NCI-H526 (cell line): ENCODE results near the gene TPD52L2.
"Not testable (repeated sequence)": the region's sequence is repeated elsewhere in the genome, so short reads cannot be mapped to it uniquely, and the experiment has no call there.

Experiments used
- DNase-seq, 2 experiments: peaks; one replicate each; lab custom pipeline; 2025; lab: John Stamatoyannopoulos, UW

Gene TPD52L2

DNA sequence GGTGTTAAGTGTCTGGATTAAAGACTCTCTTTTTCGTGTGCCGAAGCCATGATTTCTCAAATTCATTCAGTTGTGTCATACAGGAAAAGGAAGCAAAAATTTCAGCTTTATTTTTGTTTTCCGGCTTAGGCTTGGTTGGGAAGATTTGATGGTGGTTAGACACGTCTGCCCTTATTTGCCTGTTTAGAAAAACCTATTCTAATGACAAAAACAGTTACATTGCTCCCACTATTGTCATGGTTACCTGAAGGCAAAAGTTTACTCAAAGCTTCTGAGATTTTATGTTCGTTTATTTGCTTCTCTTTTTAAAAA is 30.8 kb downstream of the TPD52L2 start:
- no peak for DNase-seq

DNA sequence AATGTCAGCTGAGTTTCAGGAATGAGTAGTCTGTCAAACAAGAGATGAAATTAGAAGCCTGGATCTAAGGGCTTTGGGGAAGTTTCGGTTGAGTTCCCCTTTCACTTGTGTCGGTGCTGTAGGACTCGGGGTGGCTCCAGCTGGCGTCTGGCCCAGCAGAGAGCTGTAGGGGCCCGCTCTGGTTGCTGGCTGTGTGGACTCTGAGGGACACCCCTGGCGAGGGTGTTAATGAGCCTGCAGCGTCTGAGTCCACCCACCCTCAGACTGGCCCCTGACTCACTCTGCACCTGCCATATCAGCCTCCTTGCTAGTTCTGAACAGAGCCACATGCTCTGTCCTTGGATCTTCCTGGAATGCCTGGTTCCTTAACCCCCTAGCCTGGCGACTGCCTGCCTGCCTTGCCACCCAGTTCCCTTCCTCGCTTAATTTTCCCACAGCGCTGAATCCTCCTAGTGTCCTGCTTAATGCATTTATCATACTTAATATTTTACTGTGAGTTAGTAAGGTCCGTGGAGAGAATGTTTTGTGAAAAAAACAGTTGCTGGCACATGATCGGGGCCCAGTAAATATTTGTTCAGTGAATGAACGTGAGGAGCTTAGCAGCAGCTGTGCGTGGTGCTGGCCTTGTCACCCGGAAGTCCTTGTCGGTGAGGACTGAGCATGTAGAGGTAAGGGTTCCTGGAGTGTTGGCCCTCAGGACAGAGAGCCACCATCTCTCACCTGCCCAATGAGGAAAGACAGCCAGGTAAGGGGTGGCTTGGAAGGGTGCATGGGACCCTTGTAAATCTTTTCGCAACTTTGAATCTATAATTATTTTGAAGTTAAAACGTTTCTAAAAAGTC is 31.4 kb downstream of the TPD52L2 start:
- peak in 1 of 2 experiments; percentile 49 for DNase-seq

DNA sequence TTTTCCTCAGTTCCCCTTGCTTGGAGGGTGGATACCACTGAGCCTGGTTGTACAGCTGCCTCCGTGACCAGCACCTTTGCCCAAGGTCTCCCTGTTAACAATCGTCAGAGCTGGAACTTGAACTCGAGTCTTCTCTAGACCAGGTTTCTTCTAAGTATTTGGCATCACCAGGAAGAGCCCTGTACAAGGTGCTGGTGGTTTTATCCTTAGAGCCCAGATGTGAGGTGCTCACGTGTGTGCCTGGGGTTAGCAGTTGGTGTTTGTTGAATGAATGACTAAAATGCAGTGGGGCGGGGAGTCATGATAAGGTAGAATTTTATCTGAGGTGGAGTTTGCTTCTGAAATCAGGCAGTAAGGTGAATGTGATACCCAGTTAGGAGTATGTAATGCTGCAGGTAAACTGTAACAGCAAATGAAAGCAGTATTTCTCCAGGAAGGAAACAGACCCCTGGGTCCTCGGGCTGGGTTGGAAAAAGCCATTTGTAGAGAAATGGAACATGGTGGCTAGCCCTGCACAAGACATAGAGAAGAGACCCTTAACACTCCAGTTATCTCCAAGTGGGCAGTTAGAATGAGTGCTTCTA is 33.0 kb downstream of the TPD52L2 start:
- no peak for DNase-seq

DNA sequence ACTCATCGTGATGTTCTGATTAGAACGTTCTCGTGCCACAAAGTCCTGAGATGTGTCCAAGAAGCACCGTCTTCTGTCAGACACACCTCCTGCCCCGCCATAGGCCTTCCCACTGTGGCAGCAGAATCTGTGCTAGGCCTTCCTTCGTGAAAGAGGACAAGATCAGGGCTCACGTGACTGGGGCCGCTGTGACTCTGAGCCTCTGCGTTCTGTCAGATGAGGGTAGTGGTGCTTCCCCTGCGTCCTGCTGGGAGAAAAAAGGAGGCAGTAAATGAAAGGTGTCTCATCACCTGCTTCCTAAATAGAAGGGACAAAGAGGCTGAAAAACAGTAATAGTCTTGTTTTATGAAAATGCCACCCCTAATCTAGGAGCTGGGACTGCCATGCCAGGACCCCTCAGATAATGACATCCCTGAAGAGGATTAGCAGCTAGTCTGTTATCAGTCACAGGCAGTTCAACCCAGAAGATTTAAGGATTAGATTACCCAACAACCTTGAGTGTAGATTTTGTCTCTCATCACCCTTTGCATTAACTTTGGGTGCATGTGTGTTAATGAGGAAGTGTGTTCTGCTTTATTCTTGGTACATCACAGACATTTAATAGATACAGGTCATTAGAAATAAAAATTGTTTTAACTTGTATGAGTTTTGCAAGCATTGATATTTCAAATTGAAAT is 34.0 kb downstream of the TPD52L2 start:
- DNase-seq: no peak

DNA sequence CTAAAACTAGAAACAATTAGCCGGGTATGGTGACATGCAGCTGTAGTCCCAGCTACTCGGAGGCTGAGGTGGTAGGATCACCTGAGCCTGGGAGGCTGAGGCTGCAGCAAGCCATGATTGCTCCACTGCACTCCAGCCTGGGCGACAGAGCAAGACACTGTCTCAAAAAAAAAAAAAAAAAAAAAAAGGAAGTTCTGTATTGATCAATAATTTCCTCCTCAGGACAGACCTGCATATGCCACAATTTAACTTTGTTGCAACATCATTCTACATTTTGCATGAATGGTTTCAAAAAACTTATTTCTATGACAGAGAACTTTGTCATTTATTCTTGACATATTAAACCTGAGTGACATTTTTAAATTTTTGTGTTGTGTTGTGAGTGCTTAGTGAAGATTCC is 35.3 kb downstream of the TPD52L2 start:
- DNase-seq: no peak

DNA sequence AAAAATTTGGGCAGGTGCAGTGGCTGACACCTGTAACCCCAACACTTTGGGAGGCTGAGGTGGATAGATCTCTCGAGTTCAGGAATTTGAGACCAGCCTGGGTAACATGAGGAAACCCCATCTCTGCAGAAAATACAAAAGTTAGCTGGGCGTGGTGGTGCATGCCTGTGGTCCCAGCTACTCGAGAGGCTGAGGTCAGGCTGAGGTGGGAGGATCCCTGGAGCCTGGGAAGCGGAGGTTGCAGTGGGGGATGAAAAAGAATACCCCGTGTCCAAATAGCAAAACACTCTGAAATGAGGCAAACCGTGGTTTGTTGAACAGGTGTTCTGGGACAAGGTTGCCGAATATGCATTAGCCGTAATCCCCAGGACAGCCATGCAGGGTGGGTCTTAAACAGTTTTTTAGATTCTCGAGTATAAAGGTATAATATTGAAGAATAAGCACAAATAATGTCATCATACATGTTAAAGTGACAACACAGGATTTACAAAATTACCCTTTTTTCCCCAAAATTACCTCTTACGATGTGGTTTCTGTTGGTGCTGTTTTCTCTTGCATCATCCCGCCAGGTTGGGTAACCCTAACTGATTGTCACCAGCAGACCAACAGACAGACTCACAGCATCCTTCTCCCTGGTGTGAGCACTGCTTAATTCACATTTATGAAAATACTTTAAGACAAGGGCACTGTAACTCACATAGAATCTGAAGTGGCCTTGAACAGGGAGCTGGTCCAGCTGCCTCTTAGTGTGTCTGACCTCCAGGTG is 38.9 kb downstream of the TPD52L2 start:
- DNase-seq: no peak

DNA sequence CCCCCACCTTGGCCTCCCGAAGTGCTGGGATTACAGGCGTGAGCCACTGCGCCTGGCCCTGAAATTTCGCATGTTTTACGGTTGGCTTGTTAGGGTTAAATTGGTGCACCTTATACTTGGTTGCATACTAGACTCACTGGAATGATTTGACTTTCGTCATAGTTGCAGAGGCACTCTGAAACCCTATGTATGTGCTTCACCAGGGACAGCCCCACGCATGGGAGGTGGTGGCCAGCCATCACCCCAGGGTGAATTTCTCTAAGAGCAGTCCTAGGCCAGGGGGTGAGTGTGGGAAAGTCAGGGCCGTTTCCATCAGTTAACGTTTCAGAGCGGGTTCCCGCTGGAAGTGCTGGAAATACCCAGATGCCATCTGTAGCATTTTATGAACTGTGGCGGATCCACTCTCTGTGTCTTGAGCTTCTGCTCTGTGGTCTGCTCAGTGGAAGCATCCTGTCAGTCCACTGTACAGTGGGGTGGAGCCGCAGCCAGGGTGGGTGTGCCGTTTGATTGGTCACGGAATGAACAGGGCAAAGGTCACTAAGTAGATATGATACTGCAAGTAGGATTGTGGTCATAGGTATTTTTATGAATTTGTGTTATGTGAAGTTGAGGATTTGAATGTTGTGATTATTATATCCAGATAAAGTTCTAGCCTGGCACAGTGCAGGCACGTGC is 43.1 kb downstream of the TPD52L2 start:
- no peak for DNase-seq

DNA sequence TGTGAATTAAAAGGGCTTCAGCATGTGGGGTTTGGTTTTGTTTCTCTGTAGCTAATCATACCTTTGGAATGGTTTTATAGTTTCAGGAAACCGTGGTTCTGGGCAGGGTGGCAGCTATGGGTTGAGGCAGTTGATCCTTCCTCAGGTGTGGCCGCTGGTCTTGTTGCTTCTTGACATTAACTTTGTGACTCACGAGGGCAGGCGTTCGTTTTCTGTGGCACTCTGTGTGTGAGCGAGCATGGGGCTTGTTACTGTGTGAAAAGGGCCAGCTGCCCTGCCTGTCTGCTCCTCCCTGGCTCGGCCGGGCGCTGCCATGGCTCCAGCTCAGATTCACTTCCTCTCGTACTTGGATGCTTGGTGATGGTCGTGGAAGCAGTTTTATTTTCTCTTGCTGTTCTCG is 46.1 kb downstream of the TPD52L2 start:
- no peak for DNase-seq

DNA sequence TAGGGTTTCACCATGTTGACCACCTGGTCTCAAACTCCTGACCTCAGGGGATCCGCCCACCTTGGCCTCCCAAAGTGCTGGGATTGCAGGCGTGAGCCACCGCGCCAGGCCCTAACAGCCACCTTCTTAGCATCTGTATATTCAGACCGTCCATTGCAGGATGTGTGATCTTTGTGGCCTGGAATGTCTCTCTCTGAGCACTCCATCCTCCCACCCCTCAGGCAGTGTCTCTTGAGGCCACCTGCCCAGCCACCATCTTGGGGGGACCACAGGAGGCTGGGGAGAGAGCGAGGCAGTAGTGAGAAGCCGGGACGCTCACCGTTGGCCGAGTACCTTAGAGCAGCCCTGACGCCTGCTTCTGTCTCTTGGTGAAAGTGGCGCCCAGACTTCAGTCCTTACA is 48.7 kb downstream of the TPD52L2 start:
- no peak for DNase-seq

DNA sequence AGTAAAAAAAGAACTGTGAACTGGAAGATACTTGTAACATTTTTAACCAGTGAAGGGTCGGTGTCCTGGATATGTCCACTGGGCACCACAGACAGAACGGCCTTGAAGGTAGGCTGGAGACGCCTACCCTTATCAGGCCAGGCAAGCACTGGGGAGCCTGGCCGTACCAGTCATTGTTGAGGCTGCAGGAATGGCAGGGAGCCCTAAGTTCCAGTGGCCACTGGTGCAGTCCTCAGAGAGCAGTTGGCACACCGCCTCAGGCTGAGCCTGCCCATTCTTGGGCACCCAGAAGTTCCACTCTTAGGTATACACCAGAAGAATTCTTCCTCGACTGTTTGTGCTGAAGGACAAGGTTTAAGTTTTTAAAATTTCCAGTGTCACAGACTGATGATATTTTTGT is 50.4 kb downstream of the TPD52L2 start:
- no peak for DNase-seq

DNA sequence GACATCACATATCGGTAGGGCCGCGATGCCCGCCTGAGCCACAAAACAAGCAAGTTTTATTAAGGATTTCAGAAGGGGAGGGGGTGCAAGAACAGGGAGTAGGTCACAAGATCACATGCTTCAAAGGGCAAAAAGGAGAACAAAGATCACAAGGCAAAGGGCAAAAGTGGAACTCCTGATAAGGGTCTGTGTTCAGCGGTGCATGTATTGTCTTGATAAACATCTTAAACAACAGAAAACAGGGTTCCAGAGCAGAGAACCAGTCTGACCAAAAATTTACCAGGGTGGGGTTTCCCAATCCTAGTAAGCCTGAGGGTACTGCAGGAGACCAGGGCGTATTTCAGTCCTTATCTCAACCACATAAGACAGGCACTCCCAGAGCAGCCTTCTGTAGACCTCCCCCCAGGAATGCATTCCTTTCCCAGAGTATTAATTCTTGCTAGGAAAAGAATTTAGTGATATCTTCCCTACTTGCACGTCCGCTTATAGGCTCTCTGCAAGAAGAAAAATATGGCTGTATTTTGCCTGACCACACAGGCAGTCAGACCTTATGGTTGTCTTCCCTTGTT is 51.4 kb downstream of the TPD52L2 start:
- DNase-seq: not testable (repeated sequence)

DNA sequence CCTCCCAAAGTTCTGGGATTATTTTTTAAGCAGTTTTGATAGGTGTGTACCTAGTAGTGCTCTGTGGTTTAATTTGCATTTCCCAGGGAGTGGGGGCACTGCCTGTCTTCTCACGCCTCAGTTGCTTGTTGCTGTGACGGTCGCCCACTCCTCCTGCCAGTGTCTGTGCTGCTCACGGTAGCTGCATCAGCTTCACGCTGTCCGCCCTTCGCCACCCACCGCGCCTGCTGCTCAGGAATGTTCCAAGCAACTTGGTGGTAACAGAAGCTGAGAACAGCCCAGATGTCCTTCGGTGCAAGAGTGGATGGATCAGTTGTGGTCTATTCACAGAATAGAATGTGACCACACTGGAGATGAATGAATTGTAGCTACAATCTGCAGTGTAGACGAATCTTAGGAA is 52.7 kb downstream of the TPD52L2 start:
- DNase-seq: no peak

DNA sequence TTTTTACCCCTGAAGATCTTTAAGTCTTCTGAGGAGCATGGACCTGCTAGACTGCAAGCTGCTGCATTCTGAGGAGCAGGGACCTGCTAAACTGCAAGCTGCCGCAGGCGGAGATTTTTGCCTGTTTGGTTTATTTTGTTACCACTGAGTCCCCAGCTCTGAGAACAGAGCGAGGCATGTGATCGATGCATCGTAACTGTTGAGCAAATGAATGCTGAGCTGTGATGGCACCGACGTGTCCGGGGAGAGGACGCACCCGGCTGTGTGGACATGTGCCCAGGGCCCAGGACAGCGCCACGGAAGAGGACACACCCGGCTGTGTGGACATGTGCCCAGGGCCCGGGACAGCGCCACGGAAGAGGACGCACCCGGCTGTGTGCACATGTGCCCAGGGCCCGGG is 54.1 kb downstream of the TPD52L2 start:
- DNase-seq: no peak

DNA sequence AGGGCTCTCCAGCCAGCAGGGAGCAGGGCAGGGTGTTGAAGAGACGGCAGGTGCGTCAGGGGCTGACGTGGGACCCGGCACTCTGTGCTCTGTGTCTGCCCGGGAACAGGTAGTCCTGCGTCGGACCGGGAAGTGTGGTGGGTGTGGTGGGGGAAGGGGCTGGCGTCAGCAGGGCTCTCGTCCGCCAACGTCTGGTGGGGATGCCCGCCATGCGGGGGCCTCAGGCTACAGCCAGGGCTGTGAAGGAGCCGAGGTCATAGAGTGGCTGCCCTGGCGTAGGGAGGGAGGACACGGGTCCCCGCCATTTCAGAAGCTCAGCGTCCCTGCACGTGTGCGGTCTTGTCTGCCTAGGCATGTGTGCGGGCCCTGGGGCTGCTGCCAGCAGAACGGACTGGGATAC is 55.2 kb downstream of the TPD52L2 start:
- DNase-seq: no peak

DNA sequence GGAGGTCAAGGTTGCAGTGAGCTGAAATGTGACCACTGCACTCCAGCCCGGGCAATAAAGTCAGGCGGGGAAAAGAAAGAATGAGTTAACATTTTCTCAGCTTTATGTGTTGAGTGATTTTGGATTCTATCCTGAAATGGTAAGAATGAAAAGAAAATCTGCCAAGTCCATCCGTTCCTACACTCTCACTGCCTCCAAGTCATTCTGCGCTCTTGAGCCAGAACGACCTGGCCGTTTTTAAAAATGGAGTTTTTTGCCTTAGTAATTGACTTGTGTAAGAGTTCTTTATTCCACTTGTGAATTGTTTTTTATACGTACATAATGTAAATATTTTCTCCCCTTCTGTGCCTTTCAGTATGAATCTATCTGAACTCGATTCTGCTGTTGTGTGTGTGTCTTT is 58.6 kb downstream of the TPD52L2 start:
- no peak for DNase-seq

DNA sequence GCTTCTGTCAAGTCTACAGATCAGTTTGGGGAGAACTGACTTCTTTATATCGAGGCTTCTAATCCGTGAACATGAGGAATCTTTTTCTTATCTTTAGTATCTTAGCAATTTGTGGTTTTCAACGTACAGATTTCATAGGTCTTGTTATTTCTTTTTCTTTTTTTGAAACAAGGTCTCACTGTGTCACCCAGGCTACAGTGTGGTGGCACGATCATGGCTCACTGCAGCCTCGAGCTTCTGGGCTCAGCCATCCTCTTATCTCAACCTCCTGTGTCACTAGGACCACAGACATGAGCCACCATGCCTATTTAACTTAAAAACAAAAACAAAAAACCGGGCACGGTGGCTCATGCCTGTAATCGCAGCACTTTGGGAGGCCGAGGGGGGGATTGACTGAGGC is 59.2 kb downstream of the TPD52L2 start:
- no peak for DNase-seq

DNA sequence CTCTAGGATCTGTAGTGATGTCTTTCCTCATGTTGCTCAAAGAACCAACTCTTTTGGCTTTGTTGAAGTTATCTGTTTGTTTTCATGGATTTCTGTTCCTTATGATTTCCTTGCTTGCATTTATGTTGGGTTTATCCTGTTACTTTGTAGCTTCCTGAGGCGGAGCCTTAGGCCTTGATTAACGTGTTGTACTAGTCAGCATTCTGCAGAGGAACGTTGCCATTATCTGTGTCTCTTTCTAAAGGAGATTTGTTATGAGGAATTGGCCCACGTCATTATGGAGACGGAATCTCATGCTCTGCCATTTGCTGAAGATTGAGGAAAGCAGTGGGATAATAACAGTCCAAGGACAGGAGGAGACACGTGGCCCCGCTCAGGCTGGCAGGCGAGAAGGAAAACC is 61.2 kb downstream of the TPD52L2 start:
- DNase-seq: no peak

DNA sequence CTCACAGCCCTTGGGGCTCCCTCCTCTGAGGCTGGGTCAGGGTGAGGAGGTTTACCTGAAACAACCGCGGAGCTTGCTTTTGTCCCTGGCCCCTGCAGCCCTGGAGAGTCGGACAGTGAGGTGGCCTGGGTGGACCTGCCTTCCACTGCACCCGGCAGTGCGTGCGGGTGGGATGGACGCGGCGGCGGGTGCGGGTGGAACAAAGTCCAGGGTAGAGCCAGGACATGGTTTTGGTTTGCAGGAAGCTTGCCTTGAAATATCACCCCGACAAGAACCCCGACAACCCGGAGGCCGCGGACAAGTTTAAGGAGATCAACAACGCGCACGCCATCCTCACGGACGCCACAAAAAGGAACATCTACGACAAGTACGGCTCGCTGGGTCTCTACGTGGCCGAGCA is 64.0 kb downstream of the TPD52L2 start:
- no peak for DNase-seq

DNA sequence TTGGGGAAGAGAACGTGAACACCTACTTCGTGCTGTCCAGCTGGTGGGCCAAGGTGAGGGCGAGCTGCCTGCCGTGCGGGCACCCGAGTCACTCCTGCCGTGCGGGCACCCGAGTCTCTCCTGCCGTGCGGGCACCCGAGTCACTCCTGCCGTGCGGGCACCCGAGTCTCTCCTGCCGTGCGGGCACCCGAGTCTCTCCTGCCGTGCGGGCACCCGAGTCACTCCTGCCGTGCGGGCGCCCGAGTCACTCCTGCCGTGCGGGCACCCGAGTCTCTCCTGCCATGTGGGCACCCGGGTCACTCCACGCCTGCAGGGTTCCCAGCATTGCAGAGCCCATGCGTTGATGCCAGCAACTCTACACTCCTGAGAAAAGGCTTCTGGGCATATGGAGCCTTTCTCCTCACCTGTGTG is 64.4 kb downstream of the TPD52L2 start:
- not testable (repeated sequence) for DNase-seq

DNA sequence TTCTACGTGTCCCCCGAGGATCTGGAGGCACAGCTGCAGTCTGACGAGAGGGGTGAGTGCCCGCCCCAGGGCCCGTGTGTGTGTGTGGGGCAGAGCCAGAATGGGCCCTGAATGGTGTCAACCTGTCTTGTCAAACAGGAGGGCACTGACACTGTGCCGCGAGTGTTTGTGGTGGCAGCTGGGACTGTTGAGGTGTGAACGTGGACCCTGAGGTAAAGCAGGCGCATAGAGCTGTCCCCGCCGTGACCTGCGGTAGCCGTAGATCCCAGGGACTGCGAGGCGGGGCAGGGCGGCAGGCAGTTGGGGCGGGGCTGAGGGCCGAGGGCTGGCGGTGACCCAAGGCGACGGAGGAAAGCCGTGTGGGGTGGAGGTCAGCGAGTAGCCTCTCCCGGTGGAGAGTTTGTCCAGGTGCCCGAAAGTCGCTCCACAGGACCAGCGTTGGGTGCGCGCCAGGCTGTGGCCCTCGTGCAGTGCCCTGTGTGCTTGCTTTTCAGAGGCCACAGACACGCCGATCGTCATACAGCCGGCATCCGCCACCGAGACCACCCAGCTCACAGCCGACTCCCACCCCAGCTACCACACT is 66.0 kb downstream of the TPD52L2 start:
- DNase-seq: no peak

DNA sequence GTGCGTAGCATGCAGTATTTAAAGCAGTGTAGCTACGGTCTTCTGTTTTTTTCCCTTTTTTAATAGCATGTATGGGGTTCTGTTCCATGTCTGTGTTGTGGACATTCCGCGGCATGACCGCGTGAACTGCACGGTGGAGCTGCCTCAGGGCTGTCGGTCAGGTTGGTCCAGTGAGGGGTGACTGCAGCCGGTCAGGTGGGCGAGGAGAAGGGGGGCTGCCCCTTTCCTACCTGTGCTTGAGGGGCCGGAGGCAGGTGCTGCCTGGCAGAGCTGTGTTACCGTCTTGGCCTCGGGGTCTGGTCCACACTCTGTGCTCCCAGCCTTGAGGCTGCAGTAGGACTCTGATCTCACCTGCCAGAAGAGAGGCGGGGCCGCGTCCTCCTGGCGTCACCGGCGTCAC is 66.7 kb downstream of the TPD52L2 start:
- DNase-seq: no peak
